Measurements from ENCODE around the gene HELT.
"Not testable (repeated sequence)": the region's sequence is repeated elsewhere in the genome, so short reads cannot be mapped to it uniquely, and the experiment has no call there.

HELT gene, protein sequence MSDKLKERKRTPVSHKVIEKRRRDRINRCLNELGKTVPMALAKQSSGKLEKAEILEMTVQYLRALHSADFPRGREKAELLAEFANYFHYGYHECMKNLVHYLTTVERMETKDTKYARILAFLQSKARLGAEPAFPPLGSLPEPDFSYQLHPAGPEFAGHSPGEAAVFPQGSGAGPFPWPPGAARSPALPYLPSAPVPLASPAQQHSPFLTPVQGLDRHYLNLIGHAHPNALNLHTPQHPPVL

GRCh38 chr4:185017964-185018772 is at the start of gene HELT:
TSS of gene HELT (plus strand) at chr4:185018490. CDS start at chr4:185018929, 439 bp downstream.
- no peak for DNase-seq

DNA sequence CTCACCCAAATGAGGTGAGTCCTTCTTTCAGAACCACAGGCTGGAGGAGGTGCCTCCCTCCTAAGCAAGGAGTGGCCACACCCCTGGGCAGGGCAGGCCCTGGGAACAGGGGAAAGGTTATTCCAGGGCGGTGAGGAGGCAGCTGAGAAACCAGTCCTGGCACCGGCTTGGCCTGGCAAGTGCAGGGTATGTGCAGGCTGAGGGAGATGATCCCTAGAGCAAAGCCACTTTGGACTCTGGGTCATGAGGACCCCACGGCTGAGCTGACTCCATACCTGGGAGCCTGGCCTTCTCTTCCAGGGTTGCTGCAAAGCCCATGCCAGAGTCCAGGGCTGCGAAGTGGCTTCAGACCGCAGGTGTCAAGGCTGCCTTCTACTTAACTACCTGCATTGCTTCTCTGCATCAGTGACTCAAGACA is 49.5 kb upstream of the HELT start:
- no peak for DNase-seq

GRCh38 chr4:184969610-184970009 is 48.7 kb upstream of the HELT start:
- DNase-seq = no peak

GRCh38 chr4:184972991-184973390 is 45.3 kb upstream of the HELT start:
- DNase-seq = no peak

GRCh38 chr4:184976348-184976747 is 41.9 kb upstream of the HELT start:
- not testable (repeated sequence) for DNase-seq

- no peak for DNase-seq
Measured at GRCh38 chr4:184977747-184978146, 40.5 kb upstream of the HELT start.

DNA sequence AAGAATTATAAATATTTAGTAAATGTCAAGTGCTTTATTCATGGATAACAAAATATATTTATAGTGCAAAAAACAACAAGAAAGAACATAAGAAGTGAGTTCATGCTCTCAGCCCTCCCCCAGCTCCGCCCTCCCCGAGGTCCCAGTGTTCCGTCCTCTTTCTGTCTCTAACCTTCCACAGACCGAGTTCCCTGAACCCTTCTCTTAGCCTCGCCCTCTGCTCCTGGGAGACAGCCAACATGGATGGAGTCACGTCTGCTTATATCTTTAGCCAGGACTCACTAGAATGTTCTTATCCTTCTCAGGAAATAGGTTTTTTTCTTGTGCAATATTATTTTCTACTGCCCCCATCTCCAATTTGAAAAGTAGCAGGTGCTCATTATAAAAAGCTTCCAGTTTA is 40.1 kb upstream of the HELT start:
- DNase-seq = no peak

- DNase-seq = no peak
Measured at GRCh38 chr4:184979461-184980124, 38.7 kb upstream of the HELT start.

DNA sequence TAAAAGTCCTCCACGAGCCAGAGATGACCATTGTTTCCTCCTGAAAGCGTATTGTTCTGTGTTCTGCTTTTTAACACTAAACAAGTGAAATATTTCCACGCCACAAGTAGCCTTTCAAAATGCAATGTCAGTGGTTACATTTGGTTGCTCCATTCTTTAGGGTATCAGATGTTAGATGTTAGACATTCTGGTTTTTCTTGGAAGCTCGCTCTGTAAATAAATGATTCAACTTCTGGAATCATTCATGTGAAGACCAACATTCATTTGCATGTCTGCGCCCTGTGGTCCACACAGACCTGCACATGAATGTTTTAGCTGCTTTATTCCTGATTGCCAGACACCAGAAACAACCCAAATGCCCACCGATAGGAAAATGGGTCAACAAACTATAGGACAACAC is 38.0 kb upstream of the HELT start:
- DNase-seq = no peak

DNA sequence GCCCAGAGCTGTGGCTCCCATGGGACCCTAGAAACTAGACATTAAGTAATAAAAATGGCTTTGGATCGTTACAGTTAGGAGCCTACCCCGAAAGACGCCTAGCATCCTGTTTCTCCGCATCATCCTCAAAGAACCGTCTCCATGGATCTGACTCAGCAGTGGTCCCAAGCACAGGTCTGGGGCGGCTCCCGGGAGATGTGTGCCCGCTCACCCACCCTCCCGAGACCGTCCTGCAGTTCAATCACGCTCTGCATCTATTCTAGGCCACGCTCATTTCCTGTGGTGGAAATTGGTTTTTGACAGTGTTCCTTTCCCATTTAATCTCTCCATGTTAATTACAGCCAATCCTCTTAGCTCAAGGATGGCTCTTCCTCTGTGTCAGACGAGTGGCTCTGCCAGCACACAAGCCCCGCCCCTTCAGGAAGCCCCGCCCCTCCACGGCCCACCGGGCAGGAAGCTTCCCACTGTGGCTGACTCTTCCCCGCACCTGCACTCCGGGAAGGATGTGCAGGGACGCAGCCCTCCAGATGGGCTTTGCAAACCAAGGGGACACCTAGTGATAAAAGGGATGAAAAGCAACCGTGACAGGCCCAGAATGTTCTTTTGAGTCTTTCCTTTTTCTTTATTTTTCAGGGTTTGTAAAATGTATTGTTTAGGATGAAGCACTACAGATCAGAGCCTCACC is 34.5 kb upstream of the HELT start:
- no peak for DNase-seq

- no peak for DNase-seq
Measured at GRCh38 chr4:184987493-184988031, 30.7 kb upstream of the HELT start.

- no peak for DNase-seq
Measured at GRCh38 chr4:184988611-184989010, 29.7 kb upstream of the HELT start.

GRCh38 chr4:184989283-184989682 is 29.0 kb upstream of the HELT start:
- not testable (repeated sequence) for DNase-seq

GRCh38 chr4:184990131-184990530 is 28.2 kb upstream of the HELT start:
- not testable (repeated sequence) for DNase-seq

- no peak for DNase-seq
Measured at GRCh38 chr4:184991860-184992259, 26.4 kb upstream of the HELT start.

- DNase-seq = no peak
Measured at GRCh38 chr4:184992422-184992821, 25.9 kb upstream of the HELT start.

DNA sequence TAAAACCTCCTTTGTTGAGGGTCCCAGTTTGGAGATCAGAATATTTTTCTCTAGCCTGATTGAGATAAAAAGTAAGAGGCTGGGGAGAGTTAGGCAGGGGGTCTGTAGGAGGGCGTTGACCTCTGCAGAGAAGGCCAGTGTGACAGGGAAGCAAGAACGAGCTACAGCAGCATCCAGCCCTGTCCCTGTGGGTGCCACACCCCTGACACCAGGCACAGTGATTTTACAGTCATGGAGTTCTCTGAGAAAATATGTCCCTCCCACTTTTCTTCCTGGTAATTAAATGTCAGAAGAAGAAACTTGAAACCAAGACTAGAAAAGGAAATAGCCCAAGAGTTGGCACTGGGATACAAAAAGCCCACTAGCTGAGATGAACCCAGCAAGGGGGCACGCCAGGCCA is 25.0 kb upstream of the HELT start:
- no peak for DNase-seq

DNA sequence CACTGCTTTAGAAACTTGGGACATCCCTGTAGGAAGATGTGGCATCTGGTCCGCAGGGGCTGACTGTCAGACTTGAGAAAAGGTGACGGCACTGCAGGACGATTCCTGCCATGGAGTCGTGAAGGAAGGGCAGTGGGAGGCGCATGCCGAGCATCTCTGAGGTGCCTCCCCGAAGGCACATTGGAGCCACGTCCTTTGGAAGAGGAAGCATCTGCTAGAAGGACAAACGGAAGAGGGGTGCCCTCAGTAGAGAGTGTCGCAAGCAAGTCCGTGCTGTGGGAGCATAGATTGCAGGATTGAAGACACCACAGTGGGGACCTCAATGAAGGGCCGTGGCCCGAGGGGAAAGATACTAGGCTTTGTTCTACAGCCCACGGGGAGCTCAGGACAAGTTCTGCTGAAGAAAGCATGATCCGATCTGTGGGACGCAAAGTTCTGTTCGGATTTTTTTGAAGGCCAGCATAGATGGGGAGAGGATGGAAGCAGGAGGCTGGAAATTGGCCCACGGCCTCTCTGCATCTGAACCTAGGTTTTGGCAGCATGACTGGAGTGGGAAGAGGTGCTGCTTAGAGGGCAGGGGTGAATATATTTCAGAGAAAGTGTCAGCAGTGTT is 24.2 kb upstream of the HELT start:
- DNase-seq = no peak

- DNase-seq = no peak
Measured at GRCh38 chr4:184994623-184995010, 23.7 kb upstream of the HELT start.

DNA sequence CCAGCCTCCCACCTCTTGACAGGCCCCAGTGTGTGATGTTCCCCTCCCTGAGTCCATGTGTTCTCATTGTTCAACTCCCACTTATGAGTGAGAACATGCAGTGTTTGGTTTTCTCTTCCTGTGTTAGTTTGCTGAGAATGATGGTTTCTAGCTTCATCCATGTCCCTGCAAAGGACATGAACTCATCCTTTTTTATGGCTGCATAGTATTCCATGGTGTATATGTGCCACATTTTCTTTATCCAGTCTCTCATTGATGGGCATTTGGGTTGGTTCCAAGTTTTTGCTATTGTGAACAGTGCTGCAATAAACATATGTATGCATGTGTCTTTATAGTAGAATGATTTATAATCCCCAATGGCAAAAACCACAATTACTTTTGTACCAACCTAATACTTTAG is 20.6 kb upstream of the HELT start:
- not testable (repeated sequence) for DNase-seq

- no peak for DNase-seq
Measured at GRCh38 chr4:185002784-185003183, 15.5 kb upstream of the HELT start.

DNA sequence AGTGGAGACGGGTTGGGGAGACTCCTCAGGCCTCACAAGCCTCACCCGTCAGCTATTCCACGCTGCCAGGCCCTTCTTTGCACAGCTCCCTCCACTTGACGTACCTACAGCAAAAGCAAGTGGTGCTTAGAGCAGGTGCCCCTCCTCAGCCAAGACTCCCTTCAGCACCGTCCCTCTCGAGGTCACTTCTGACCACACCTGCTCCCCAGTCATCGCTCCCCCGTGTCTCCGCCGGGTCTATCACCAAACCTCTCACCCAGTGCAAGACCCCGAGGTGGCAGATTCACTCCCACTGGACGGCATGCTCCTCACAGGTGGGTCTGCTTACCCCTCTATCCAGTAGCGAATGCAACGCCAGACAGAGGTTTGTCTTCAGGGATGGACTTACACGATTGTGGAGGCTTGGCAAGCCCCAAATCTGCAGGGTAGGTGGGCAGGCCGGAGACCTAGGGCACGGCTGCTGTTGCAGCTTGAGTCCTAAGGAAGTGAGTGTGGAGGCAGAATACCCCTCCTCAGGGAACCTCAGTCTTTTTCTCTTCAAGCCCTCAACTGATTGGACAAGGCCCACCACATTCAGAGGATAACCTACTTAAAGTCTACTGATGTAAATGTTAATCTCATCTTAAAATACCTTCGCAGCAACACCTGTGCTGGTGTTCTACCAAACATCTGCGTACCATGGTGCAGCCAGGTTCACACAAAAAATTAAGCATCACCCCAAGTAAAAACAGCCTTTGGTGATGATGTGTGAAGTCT is 14.5 kb upstream of the HELT start:
- no peak for DNase-seq
